Heart right ventricle (tissue), 16 donors: ENCODE measurements around the gene RLN3. TPM values are rescaled to one million over a fixed set of nuclear protein-coding genes. Genes with fewer than 3 reads are reported as not detected.
"Not testable (repeated sequence)": the region's sequence is repeated elsewhere in the genome, so short reads cannot be mapped to it uniquely, and the experiment has no call there.

Experiments used
- ATAC-seq, 8 donors: fragments of 200-7000 bp; cut with Tn5 transposase; one replicate each; pipeline ENCODE4 v1.9.1; 2020; ENCODE audit warnings: mild to moderate bottlenecking in 8 of 8, moderate library complexity in 8 of 8, moderate number of reproducible peaks in 1 of 8
- DNase-seq, 2 donors: peaks; one replicate each; pipeline ENCODE4 v3.0.0-alpha.2; 2020
- H3K27ac ChIP-seq, 10 donors: fragments of 200-600 bp; sonication (generic) in 2 of 10; one replicate each; pipeline versions ENCODE4 v1.5.0 to v1.8.0; 2020 to 2022; ENCODE audit warnings: mild to moderate bottlenecking in 3 of 10
- H3K27me3 ChIP-seq, 7 donors: fragments of 200-600 bp; one replicate each; pipeline ENCODE4 v1.8.0; 2021 to 2022; ENCODE audit warnings: mild to moderate bottlenecking in 2 of 7
- H3K36me3 ChIP-seq, 9 donors: fragments of 200-600 bp; sonication (generic) in 1 of 9; one replicate each; pipeline versions ENCODE4 v1.5.0 to v1.8.0; 2020 to 2022; ENCODE audit warnings: mild to moderate bottlenecking in 2 of 9
- H3K4me1 ChIP-seq, 9 donors: fragments of 200-600 bp; sonication (generic) in 1 of 9; one replicate each; pipeline versions ENCODE4 v1.5.0 to v1.8.0; 2020 to 2022; ENCODE audit warnings: mild to moderate bottlenecking in 4 of 9
- H3K4me3 ChIP-seq, 10 donors: fragments of 200-600 bp; sonication (generic) in 2 of 10; one replicate each; pipeline versions ENCODE4 v1.5.0 to v1.8.0; 2020 to 2022; ENCODE audit warnings: mild to moderate bottlenecking in 7 of 10, moderate library complexity in 2 of 10
- H3K9me3 ChIP-seq, 11 donors: fragments of 200-600 bp in 10 of 11; sonication (generic) in 2 of 11; one replicate each; pipeline versions ENCODE4 v1.5.0 to v1.8.0; 2013 to 2022; ENCODE audit warnings: mild to moderate bottlenecking in 2 of 11, control low read depth in 1 of 11, moderate library complexity in 1 of 11
- CTCF ChIP-seq, 9 donors: fragments of 200-600 bp; sonication (generic) in 2 of 9; IDR thresholded peaks; one replicate each; pipeline versions ENCODE4 v1.5.0 to v1.8.0; 2021 to 2022; ENCODE audit warnings: antibody characterized with exemption in 9 of 9, mild to moderate bottlenecking in 5 of 9, moderate library complexity in 1 of 9
- WGBS, 2 donors: extraction: QIAGEN DNeasy Blood & Tissue Kit; methylation state at CpG; one replicate each; pipeline ENCODE4 v1.1.7; 2013; ENCODE audit warnings: inconsistent platforms in 1 of 2; 5-methylcytosine and 5-hydroxymethylcytosine counted together
- intact Hi-C, 10 donors: fragments of 100-400 bp; cut with DNase I; formaldehyde crosslinking; loops; one replicate each; pipeline versions ENCODE4 v1.11.1 to v1.14.2; 2022
- polyA plus RNA-seq, 2 donors: library from polyadenylated mRNA; stranded (reverse); fragments of 200-250 nt; gene quantifications; one replicate each; pipeline ENCODE4 v1.2.3, GENCODE V29; 2013
- total RNA-seq, 10 donors: library from RNA; stranded (reverse); fragmentation: NEBNext Ultra II Directional in 3 of 10; extraction: Animal tissue kit (Norgen Biotek cat#: 25700) in 3 of 10; gene quantifications; one replicate each; pipeline versions ENCODE4 v1.2.1 to v1.2.4, GENCODE V29; 2021 to 2023
- donor health status: Arrhythmogenic right ventricular cardiomyopathy.
- donor health status: ischemic (EF 13 %, LVEDD 7.1; RV severe dilation, severe dysfunction).
- donor health status: healthy with polysubstance abuse.
- donor health status: DM: no; HTN: yes; CAD: no.
- donor health status: DM: no; HTN: no; CAD: no.
- donor health status: ischemic (EF 25% LVEDD 6.9; RV normal size, moderate dysfunction).
- donor health status: ischemic (EF 25% LVEDD 5.7; RV mildly dilated, moderate dysfunction).
- donor health status: healthy.
- donor health status: DM: yes; HTN: yes; CAD: no.
- donor health status: Ischemic cardiomyopathy.
- donor health status: ischemic (EF 35%, LVEDD 5.7; RV mildly dilated, moderate dysfunction).
- donor health status: nonischemic (EF 11% LVEDD 7.7; RV severe dilation, severe dysfunction).
- donor health status: DM: yes; HTN: yes; CAD: no.
- donor health status: PGD.
- donor health status: ischemic (EF 29% LVEDD 5.4; RV normal size, mild dysfunction).
- donor health status: nonischemic (EF 23%, LVEDD 6.1; RV moderate dilation, normal function).

The RLN3 gene
- total and polyA plus RNA-seq, 12 donors, result not detected

GRCh38 chr19:14006766-14007562, 21.0 kb upstream of the RLN3 start:
- 4 to 5% methylated on average over 56 of the region's 56 CpGs for WGBS, 2 donors
- DNase-seq (peak in 1 of 2 donors; percentile 89), ATAC-seq (peak; percentile 35 to 72 (median 58))
- peak in 1 of 9 donors; percentile 10 for TF ChIP-seq CTCF (IDR thresholded peaks at IDR 0.05)
- Histone ChIP-seq H3K27ac (peak overlapping the region; percentile 93 to 100 (median 98)), H3K4me1 (peaks cover 11 to 41% (median 35%) of the 10 kb centered on the region in 9 donors), H3K27me3 (no peaks in the 10 kb centered on the region), H3K4me3 (peak overlapping the region; percentile 44 to 87 (median 74)), H3K9me3 (no peaks in the 10 kb centered on the region), H3K36me3 (no peaks in the 10 kb centered on the region)
- intact Hi-C loops, result loop anchor here in 3 of 10 donors (1.0 to 10.0 kb wide), 3 partner anchors 52 to 68 kb away; partner anchors contain the start of gene DCAF15 (in 3 of the 3)

DNA sequence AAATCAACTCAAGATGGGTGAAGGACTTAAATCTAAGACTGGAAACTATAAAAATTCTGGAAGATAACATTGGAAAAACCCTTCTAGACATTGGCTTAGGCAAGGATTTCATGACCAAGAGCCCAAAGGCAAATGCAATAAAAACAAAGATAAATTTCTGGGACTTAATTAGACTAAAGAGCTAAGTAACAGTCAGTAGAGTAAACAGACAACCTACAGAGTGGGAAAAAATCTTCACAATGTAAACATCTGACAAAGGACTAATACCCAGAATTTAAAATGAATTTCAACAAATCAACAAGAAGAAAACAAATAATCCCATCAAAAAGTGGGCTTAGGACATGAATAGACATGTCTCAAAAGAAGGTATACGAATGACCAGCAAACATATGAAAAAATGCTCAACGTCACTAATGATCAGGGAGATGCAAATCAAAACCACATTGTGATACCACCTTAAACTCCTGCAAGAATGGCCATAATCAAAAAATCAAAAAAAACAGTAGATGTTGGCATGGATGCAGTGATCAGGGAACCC, 15.5 kb upstream of the RLN3 start:
- Histone ChIP-seq H3K4me3 (no peak overlapping the region), H3K36me3 (no peaks in the 10 kb centered on the region), H3K9me3 (no peaks in the 10 kb centered on the region), H3K27ac (no peak overlapping the region), H3K4me1 (no peaks in the 10 kb centered on the region), H3K27me3 (no peaks in the 10 kb centered on the region)
- DNase-seq, result no peak
- no peak for TF ChIP-seq CTCF (IDR thresholded peaks at IDR 0.05)
- intact Hi-C loops, result loop anchor here in 1 of 10 donors (5.0 kb wide), 1 partner anchor 60 kb away; the partner anchor contains the start of gene DCAF15
- WGBS, 2 donors, result 84 to 85% methylated on average over 2 of the region's 2 CpGs
- no peak for ATAC-seq

DNA sequence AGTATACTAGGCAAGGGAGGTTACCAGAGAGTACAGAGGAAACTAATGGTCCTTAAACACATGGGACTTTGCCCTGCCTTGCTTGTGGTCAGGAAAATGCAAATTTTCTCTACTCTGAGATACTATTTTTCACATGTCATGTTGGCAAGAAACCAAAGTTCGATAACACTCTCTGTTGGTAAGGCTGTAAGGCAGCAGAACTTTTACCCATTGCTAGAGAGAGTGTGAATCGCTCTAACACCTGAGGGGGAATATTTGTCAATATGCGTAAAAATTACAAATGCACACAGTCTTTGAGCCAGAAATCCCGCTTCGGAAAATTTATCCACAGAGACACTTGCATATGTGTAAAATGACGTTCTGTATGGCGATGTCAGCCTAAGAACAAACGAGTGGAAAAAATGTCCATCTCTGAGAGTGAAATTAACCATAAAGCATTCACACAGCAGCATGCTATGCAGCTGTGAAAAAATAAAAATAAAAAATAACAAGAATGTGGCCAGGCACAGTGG, 12.4 kb upstream of the RLN3 start:
- Histone ChIP-seq H3K27ac (no peak overlapping the region), H3K27me3 (no peaks in the 10 kb centered on the region), H3K4me1 (peaks cover 0 to 5% (median 0%) of the 10 kb centered on the region in 9 donors), H3K4me3 (no peak overlapping the region), H3K36me3 (no peaks in the 10 kb centered on the region), H3K9me3 (no peaks in the 10 kb centered on the region)
- DNase-seq, result no peak
- 77 to 79% methylated on average over 8 of the region's 8 CpGs for WGBS, 2 donors
- intact Hi-C loops, result no loop called here
- ATAC-seq, result no peak
- no peak for TF ChIP-seq CTCF (IDR thresholded peaks at IDR 0.05)

GRCh38 chr19:14019100-14019499, 8.8 kb upstream of the RLN3 start:
- WGBS, 2 donors, result 78 to 87% methylated on average over 6 of the region's 6 CpGs
- intact Hi-C loops, result no loop called here
- TF ChIP-seq CTCF (IDR thresholded peaks at IDR 0.05), result no peak
- Histone ChIP-seq H3K4me3 (no peak overlapping the region), H3K4me1 (peaks cover 0 to 20% (median 0%) of the 10 kb centered on the region in 9 donors), H3K36me3 (no peaks in the 10 kb centered on the region), H3K27me3 (no peaks in the 10 kb centered on the region), H3K9me3 (no peaks in the 10 kb centered on the region), H3K27ac (no peak overlapping the region)
- no peak for DNase-seq
- no peak for ATAC-seq

- ATAC-seq, H3K36me3 ChIP-seq, DNase-seq, intact Hi-C loops, H3K4me3 ChIP-seq, H3K9me3 ChIP-seq, H3K27me3 ChIP-seq, H3K27ac ChIP-seq: not testable (repeated sequence)
- H3K4me1 ChIP-seq, result peaks cover 0 to 26% (median 0%) of the 10 kb centered on the region in 9 donors
- WGBS, 2 donors, result 93 to 97% methylated on average over 3 of the region's 3 CpGs
Measured at GRCh38 chr19:14019739-14020138, 8.2 kb upstream of the RLN3 start.
